ENCODE measurements around the gene SAMD4B. TPM values are rescaled to one million over a fixed set of nuclear protein-coding genes. Genes with fewer than 3 reads are reported as not detected.

SAMD4B gene
- total RNA-seq, 1 donor from 2014 or later = 82.9 TPM

DNA sequence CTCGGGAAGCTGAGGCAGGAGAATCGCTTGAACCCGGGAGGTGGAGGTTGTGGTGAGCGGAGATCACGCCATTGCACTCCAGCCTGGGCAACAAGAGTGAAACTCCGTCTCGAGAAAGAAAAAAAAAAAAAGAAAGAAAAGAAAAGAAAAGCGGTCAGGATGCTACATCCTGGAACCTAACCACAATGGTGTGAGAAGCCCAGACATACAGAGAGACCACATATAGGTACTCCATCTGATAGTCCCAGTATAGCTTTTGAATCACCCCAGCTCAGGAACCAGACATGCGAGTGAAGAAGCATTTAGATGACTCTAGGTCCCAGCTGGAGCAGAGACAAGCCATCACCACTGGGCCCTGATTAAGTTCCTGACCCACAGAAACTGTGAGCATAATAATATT lies 42.8 kb upstream of the SAMD4B start:
- H3K27me3 Mint-ChIP-seq (ENCODE audit: low read depth) = peaks cover 46% of the 10 kb centered on the region
- peaks cover 6% of the 10 kb centered on the region for H3K4me1 Mint-ChIP-seq (ENCODE audit: low read depth)

DNA sequence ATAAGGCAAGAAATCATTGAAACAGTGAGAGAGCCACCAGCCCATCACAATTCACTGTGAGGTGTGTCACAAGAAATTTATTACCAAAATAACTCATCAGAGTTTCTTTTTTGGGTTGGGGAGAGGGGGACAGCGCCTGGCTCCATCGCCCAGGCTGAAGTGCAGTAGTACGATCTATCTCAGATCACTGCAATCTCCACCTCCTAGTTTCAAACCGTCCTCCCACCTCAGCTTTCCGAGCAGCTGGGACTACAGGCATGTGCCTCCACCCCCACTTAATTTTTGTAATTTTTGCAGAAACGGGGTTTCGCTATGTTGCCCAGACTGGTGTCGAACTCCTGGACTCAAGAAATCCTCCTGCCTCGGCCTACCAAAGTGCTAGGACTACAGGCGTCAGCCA lies 42.4 kb upstream of the SAMD4B start:
- Mint-ChIP-seq H3K36me3 (ENCODE audit: low read depth) (peaks cover 2% of the 10 kb centered on the region), H3K4me1 (ENCODE audit: low read depth) (peaks cover 6% of the 10 kb centered on the region), H3K27me3 (ENCODE audit: low read depth) (peaks cover 48% of the 10 kb centered on the region), H3K27ac (ENCODE audit: unreplicated experiment) (no peak overlapping the region), H3K9me3 (ENCODE audit: low read depth) (no peaks in the 10 kb centered on the region), H3K4me3 (ENCODE audit: unreplicated experiment) (no peak overlapping the region)
- TF ChIP-seq, protein P1, sequence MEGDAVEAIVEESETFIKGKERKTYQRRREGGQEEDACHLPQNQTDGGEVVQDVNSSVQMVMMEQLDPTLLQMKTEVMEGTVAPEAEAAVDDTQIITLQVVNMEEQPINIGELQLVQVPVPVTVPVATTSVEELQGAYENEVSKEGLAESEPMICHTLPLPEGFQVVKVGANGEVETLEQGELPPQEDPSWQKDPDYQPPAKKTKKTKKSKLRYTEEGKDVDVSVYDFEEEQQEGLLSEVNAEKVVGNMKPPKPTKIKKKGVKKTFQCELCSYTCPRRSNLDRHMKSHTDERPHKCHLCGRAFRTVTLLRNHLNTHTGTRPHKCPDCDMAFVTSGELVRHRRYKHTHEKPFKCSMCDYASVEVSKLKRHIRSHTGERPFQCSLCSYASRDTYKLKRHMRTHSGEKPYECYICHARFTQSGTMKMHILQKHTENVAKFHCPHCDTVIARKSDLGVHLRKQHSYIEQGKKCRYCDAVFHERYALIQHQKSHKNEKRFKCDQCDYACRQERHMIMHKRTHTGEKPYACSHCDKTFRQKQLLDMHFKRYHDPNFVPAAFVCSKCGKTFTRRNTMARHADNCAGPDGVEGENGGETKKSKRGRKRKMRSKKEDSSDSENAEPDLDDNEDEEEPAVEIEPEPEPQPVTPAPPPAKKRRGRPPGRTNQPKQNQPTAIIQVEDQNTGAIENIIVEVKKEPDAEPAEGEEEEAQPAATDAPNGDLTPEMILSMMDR (IDR thresholded peaks at IDR 0.05) = no peak
- DNase-seq (ENCODE audit: low spot score) = peak; percentile 22

More for the DNA sequence above, 42.8 kb upstream of the SAMD4B start:
- Mint-ChIP-seq H3K27ac (ENCODE audit: unreplicated experiment) (no peak overlapping the region), H3K36me3 (ENCODE audit: low read depth) (peaks cover 2% of the 10 kb centered on the region), H3K9me3 (ENCODE audit: low read depth) (no peaks in the 10 kb centered on the region), H3K4me3 (ENCODE audit: unreplicated experiment) (no peak overlapping the region)
- TF ChIP-seq, protein P1 (IDR thresholded peaks at IDR 0.05) = no peak
- DNase-seq (ENCODE audit: low spot score) = peak; percentile 20

DNA sequence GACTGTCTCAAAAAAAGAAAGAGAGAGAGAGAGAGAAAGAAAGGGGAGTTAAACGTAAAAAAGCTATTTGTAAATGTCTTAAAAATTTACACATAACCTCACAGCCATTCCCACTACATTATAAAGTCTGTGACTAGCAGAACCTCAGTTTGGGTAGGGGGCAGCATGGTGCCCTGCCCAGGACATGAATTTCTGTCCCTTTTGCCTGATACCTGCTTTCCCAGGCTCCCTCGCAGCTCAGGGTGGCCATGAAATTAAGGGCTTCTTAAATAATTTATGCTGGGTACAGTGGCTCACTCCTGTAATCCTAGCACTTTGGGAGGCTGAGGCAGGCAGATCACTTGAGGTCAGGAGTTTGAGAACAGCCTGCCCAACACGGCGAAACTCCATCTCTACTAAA lies 41.2 kb upstream of the SAMD4B start:
- Mint-ChIP-seq H3K4me3 (ENCODE audit: unreplicated experiment) (no peak overlapping the region), H3K27ac (ENCODE audit: unreplicated experiment) (no peak overlapping the region), H3K4me1 (ENCODE audit: low read depth) (peaks cover 11% of the 10 kb centered on the region), H3K27me3 (ENCODE audit: low read depth) (peaks cover 55% of the 10 kb centered on the region), H3K9me3 (ENCODE audit: low read depth) (no peaks in the 10 kb centered on the region), H3K36me3 (ENCODE audit: low read depth) (peaks cover 2% of the 10 kb centered on the region)
- TF ChIP-seq, protein P1 (IDR thresholded peaks at IDR 0.05) = no peak
- peak; percentile 29 for DNase-seq (ENCODE audit: low spot score)

DNA sequence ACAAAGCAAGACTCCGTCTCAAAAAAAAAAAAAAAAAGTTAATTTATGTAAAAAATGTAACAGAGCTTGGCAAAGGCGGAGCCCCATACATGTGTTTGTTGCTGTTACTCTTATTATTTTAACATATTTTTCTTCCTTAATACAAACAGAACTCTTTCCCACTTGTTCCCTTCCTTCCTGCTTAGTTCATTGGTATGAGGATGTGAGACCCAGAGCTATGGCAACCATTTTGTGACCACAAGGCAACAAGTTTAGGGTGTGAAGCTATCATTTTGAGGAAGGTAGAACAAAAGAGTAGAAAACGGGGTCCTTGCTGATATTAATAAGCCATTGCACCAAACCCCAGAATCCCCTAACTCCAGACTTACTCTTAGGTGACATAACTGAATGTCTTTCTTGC lies 40.7 kb upstream of the SAMD4B start:
- peaks cover 11% of the 10 kb centered on the region for H3K4me1 Mint-ChIP-seq (ENCODE audit: low read depth)
- no peak for DNase-seq (ENCODE audit: low spot score)
- H3K9me3 Mint-ChIP-seq (ENCODE audit: low read depth) = no peaks in the 10 kb centered on the region
- H3K27ac Mint-ChIP-seq (ENCODE audit: unreplicated experiment) = no peak overlapping the region
- no peak overlapping the region for H3K4me3 Mint-ChIP-seq (ENCODE audit: unreplicated experiment)
- peaks cover 2% of the 10 kb centered on the region for H3K36me3 Mint-ChIP-seq (ENCODE audit: low read depth)
- TF ChIP-seq, protein P1 (IDR thresholded peaks at IDR 0.05) = no peak
- peaks cover 55% of the 10 kb centered on the region for H3K27me3 Mint-ChIP-seq (ENCODE audit: low read depth)

DNA sequence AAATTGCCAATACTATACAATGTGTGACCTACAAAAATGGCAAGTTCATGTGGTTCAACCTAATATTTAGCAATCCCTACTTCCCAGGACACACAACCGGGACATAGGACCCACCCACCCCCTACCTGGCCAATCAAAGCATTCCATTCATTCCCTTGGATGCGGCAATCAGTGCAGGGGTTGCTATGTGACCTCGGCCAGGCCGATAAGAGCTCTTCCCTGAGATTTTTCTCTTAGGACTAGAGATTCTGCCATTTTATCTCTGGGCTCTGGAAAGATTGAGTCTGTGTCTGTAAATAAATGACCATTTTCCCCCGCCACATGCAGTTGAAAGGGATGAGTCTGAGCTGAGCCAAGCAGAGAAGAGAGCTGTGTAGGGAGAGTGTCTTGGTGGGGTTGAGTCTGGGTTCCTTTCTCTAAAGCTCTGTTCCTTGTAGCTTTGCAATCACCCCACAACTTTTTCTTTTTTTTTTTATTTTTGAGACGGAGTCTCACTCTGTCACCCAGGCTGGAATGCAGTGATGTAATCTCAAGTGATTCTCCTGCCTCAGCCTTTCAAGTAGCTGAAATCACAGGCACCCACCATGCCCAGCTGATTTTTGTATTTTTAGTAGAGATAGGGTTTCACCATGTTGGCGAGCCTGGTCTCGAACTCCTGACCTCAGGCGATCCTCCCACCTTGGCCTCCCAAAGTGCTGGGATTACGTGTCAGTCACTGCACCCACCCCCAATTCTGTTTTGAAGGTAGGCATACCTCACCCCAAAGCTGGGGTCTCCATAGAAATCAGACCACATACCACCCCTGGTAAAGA lies 38.6 kb upstream of the SAMD4B start:
- DNase-seq (ENCODE audit: low spot score) = no peak
- Mint-ChIP-seq H3K27ac (ENCODE audit: unreplicated experiment) (no peak overlapping the region), H3K36me3 (ENCODE audit: low read depth) (peaks cover 2% of the 10 kb centered on the region), H3K9me3 (ENCODE audit: low read depth) (no peaks in the 10 kb centered on the region), H3K4me3 (ENCODE audit: unreplicated experiment) (no peak overlapping the region), H3K27me3 (ENCODE audit: low read depth) (peaks cover 56% of the 10 kb centered on the region), H3K4me1 (ENCODE audit: low read depth) (peaks cover 16% of the 10 kb centered on the region)
- TF ChIP-seq, protein P1 (IDR thresholded peaks at IDR 0.05) = no peak
